Stimulated activated CD4-positive, alpha-beta T cell treated with anti-CD3 and anti-CD28 coated beads, Interleukin-15, amount 100 ng/mL, for 24 hours (primary cell): ENCODE results near the gene EFCAB14.
A peak's percentile ranks its signal among the peaks of the same experiment; 100 is the strongest.
"Not testable (repeated sequence)": the region's sequence is repeated elsewhere in the genome, so short reads cannot be mapped to it uniquely, and the experiment has no call there.

ENCODE experiments used
- DNase-seq: peaks from one replicate; pipeline ENCODE4 v3.0.0-alpha.2; 2020

Gene EFCAB14

DNA sequence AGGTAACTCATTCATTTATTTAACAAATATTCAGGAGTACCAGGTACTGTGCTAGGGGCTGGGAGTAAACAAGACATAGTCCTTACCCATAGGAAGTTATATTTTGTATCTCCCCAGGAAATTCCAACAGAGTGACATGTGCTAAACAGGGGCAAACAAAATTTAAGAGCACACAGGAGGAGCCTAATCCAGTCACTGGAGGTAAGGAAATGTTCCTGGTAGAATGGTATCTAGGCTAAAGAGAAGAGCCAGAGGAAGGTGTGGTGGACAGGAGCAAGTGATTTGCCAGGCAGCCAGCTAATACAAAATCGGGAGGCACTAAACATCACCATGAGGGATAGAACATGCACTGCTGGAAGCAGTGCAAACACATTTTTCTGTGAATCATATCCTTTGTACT is 36.9 kb downstream of the EFCAB14 start:
- DNase-seq = no peak

DNA sequence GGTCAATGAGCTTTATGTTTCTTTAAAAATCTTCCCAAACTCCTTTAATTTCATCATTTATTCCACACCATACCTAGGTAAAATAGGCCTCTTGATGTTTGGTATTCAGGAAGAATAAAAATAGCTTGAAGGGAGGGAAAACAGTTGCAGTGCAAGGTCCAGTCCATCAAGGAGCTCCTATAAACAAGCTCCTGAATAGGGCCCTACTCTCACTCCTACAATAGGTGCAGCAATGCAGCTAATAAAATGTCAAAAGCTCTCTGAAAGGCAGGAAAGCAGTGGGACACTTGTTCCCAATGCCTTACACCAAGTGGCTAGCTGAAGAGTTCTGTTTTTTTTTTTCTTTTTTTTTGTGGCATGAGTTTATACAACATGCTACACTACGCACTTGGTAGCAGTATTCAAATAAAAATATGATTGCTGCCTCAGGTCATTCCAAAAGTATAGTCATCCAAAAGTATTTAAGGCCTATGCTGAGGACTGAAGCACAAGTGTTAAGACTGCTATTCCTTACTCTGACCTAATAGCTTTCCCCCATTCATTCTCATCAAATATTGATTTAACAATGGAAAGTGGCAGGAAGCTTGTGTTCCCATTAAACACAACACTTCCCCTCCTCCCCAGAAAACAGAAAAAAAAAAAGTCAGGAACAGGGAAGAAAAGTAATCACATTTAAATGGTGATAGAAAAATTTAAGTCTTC is 37.4 kb downstream of the EFCAB14 start:
- no peak for DNase-seq

DNA sequence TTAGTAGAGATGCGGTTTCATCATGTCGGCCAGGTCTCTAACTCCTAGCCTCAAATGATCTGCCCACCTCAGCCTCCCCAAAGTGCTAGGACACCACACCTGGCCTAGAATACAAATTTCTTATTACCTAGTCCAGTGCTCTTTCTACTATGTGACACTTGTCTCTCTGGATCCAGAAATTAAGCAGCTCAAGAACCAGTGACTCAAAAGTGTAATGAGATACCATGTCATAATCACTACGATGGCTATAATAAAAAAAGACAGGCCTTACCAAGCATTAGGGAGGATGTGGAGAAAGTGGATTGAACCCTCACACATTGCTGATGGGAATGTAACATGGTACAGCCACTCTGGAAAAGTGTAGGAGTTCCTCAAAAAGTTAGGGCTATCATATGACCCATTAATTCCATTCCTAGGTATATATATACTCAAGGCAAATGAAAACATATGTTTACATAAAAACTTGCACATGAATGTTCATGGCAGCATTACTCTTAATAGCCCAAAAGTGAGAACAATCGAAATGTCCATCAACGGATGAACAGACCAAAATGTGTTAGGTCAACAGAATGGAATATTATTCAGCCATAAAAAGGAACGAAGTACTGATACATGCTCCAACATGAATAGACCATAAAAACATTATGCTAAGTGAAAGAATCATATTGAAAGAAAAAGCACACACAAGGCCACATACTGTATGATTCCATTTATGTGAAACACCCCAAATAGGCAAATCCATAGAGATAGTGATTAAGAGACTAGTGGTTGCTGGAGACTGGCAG is 38.9 kb downstream of the EFCAB14 start:
- no peak for DNase-seq

DNA sequence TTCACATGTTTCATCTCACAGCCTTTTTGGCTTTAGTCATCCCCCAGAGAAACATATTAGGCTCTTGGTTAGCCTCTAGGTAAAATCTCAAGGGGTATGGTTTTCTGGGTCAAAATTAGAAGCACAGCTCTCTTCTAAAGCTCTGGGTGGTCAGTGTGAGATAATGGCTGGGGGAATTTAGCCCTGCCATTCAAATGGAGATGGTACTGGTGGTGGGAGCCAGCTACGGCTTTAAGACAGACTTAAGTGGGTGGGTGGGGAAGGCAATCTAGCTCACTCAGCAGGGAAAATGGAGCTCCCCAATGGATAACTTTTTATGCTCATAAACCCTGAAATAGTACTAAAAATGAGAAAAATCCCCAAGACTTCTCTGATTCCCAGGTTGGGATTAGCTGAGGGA is 41.6 kb downstream of the EFCAB14 start:
- DNase-seq = no peak

DNA sequence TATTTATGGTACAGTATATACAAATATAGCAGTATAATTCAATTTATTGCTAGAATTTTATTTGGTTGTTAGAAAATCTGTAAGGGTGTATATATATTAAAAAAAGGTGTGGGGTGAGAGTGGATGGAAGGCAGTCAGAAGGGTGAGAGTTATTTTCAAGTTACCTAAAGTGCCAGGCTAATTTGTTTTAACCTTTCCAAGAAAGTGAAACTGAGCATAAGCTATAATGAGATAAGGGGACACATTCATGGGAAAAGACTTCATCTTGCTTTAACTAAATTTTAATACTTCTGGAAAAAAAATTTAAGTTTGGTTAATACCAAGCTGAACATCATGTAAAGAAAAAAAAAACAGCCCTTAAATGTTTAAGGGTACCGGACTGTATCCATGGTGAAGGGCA is 42.4 kb downstream of the EFCAB14 start:
- DNase-seq = no peak

DNA sequence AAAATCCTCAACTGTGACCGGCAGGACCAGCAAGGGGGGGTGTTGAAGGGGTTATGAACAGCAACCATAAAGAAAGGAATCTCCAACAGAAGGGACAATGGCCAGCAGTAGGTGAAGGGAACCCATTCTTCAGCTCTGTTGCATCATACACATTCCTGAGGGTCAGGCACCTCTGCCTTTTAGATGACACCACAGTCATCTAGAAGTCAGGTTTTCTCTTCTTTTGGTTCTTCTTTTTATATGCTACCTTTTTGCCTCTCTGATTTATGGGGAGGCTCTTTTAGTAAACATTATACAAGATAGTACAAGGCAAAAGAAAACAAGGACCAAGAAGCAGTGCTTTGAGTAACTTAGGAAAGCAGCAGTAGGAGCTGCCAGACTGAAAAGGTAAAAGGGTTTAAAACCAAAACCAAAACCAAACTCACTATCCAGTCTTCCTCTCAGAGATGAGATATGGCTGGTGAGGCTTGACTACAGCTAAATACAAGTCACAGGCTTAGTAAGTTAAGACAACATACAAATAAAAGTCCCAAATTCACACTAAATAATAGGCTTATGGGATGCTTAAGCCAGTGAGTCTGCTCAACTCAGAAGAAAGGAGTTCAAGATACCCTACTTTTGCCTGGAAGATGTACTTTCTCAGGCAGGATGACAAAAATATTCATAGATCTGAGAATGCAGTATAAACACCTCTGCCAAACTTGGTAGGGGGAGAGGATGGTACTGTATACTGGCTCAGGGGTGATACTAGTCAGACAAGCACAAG is 43.2 kb downstream of the EFCAB14 start:
- no peak for DNase-seq

DNA sequence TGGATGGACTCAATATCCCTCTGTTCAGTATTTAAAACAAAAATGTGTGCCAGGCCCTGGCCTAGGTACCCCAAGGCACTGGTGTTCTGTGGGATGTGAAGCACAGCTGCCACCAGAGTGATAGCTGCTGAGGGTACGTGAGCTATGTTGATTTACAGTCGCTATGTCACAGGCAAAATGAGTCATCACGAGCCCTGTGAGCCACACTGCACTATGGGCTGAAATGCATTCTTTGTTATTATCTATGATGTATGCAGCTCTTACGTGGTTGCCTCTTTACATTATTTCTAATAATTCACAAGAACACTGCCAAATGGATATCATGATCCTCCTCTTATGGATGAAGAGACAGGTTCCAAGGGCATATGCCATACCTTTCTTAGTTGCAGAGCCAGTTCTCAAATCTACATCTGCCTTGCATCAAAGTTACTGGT is 45.1 kb downstream of the EFCAB14 start:
- peak; percentile 27 for DNase-seq

DNA sequence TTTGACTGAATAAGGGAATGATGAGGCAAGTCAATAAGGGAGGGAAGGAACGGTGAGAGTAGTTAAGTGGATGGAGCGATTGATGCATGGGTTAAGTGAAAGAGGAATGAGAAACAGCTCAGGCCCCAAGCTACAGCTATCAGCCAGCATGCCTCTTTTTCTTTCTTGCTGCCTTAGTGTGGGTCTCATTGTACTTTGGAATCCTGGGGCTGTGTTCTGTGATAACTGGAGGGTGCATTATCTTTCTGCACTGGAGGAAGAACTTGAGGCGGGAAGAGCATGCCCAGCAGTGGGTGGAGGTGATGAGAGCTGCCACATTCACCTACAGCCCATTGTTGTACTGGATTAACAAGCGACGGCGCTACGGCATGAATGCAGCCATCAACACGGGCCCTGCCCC is 46.2 kb downstream of the EFCAB14 start:
- no peak for DNase-seq

DNA sequence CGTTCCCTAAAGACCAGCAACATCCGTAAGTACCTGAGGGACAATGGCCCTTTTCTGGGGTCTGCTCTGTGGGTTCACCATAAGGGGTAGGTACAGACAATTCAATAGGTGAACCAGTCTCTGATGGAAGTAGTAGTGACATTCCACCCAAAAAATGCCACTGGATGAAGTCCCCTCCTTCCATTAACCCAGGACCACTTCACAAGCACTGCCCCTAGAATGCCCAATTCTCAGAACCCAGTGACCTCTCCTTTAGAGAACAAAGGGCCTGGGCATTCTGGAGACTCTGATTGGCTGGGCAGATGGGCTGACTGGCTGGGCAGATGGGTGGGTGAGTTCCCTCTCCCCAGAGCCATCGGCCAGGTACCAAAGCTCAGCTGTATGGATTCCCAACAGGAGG is 47.4 kb downstream of the EFCAB14 start, which contains the start of gene TEX38:
Gene TEX38 (plus strand): TSS at position 301 of the 400 bp plus-strand sequence. CDS start 81 bp downstream, at position 382.
- no peak for DNase-seq

DNA sequence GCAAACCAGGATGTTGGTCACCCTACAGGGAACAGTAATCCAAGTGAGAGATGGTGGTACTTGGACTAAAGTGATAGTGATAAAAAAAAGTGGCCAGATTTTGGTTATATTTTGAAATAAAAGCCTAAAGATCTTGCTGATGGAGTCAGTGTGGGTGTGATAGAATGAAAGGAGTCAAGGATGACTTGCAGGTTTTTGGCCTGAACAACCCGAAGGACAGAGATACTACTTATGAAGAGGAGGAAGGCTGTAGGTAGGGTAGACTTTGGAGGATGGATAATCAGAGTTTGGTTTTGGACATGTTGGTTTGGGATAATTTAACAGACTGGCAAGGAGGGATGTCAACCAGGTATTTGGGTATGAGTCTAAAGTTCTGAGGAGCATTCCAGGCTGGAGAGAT is 48.8 kb downstream of the EFCAB14 start:
- DNase-seq = no peak

DNA sequence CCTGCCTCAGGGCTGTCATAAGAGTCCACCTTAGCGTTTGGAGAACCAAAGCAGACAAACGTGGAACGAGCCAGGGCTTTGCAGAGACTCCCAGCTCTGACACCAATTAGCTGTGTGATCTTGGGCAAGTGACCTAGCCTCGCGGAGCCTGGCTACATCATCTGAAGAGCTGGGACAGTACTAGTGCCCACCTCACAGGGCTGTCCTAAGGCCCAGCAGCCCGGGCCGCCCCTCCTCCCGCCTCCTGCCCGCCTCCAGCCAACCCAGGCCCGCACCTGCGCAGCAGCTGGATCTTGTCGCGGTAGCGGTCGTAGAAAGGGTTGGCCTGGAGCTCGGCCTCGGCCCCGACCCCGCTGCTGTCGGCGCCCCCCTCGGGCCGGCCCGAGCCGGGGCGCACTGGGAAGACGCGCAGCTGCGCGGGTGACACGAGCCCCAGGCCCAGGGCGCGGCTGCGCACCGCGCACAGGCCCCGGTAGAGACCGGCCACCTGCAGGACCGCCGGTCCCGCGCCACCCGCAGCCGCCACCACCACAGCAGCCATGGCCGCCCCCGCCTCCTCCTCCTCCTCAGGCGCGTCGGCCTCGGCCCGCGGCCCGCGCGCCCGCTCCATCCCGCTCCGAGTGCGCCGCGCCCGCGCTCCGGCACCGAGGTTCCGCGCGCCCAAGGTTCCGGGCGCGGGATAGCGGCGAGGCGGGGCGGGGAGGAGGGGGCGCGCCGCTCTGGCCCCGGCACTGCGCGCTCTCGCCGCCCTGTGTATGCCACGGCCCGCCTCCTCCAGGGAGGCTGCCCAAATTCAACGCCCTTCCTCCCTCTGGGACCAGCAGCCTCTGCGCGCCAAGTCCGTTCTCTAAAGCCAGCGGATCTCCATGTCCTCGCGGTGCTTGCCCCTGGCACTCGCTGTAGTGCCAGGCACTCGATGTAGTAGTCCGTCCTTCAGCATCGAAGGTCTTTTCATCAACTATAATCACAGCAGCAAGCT is 50.8 kb downstream of the EFCAB14 start, which contains the start of gene ATPAF1:
Gene ATPAF1 (minus strand): TSS at position 583 of the 979 bp plus-strand sequence. CDS start 42 bp downstream, at position 541.
- DNase-seq = peak; percentile 81

DNA sequence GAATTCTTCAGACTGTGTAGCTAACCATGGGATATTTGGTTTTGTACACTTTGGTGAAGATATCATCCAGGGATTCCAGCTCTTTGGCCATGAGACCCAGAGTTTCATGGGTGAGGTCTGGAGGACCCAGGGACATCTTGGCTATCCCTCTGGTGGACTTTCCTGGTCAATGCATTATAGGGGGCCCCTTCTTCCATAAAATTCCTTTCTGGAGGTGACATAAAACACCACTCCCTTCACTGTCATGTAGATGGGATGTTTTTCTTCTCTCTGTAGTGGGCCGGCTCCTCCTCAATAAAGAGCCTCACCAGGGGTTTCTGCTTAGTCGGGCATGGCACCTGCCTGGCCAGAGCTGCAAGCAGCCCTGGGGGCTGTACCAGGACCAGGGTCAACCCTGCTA is 52.9 kb downstream of the EFCAB14 start:
- no peak for DNase-seq

DNA sequence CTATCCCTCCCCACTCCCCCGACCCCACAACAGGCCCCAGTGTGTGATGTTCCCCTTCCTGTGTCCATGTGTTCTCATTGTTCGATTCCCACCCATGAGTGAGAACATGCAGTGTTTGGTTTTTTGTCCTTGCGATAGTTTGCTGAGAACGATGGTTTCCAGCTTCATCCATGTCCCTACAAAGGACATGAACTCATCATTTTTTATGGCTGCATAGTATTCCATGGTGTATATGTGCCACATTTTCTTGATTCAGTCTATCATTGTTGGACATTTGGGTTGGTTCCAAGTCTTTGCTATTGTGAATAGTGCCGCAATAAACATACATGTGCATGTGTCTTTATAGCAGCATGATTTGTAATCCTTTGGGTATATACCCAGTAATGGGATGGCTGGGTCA is 56.0 kb downstream of the EFCAB14 start:
- DNase-seq = not testable (repeated sequence)

DNA sequence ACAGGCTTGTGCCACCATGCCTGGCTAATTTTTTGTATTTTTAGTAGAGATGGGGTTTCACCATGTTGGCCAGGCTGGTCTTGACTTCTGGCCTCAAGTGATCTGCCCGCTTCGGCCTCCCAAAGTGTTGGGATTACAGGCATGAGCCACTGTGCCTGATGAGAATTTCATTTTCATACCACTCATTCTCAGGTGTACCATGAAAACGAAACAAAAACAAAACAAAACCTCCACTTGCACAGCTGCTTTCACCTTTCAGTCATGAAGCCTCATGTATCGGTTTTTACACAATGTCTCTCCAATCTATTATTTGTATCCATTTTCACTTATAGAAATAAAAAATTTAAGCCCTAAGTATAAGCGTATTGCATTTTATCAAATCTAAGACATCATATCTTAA is 58.8 kb downstream of the EFCAB14 start:
- not testable (repeated sequence) for DNase-seq

DNA sequence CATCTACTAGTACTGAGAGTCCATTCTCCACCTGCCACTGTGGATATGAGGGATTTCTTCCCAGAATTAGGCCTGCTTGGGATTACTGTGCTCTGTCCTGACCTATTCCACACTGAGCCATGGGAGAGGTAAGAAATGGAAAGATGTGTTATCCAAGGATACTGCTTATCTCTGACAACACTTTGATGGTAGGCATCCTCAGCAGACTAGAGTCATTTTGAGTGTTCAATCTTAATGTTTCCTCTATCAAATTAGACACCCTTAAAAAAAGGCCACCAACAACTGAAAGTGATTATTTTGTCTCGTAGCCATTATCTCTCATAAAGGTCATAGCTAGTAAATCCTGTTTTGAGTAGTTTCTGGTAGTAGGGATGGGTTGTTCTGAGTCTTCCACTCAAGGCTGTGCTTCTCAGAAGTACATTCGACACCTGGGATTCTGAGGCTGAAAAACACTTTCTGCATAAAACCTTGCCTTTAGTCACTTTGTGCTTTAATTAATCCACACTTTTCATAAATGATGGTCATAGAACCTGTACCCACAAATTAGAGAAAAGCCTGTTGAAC is 59.5 kb downstream of the EFCAB14 start:
- no peak for DNase-seq

DNA sequence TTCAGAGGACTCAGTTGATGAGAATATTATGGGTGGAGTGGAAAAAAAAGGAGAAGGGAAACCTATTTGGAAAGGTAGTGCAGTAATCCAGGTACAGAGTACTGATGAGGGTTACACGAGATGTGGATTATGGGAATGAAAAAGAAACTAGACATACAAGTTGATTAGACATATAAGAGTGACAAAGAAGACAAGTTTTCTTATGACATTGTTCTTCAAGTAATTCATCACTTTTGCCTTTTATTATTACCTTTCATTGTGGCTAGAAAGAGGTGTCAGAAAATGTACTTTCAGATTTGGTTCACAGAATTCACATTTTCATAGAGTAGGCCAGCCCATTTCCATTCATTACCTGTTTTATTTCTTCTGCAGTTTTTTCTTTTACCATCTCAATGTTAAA is 61.1 kb downstream of the EFCAB14 start:
- DNase-seq = no peak

DNA sequence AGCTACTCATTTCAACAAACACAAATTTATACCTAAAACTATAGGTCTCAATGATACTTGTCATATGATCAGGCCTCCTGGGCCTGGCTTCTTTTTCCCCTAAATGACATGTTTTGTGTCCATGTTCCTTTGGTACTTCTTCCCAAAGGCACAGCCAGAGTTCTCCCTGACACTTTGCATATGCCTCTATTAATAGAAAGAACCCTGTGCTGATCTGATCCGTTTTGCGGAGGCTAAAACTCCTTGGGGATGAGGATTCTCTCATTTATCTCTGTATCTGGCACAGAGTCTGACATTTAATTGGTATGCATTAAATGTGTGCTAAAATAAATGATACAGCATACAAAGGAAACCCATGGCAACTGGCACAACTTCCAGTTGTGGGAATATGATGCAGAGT is 62.3 kb downstream of the EFCAB14 start:
- DNase-seq = no peak

DNA sequence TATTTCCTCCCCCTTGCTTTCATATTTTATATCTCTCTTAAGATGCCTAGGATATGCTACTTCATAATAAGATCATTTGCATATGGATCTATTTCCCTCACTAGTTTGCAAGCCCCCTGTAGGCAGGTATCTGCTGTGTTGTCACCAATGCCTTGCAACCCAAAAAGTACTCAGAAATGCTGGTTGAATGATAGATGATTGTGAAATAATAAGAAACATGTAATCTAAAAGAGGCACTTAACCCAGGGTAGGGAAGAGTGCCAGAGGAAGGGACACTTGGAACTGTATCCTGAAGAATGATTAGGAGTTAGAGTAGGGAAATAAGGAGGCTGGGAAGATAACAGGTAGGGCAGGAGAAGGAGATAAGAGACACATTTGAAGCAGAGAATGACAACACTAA is 63.1 kb downstream of the EFCAB14 start:
- DNase-seq = no peak

DNA sequence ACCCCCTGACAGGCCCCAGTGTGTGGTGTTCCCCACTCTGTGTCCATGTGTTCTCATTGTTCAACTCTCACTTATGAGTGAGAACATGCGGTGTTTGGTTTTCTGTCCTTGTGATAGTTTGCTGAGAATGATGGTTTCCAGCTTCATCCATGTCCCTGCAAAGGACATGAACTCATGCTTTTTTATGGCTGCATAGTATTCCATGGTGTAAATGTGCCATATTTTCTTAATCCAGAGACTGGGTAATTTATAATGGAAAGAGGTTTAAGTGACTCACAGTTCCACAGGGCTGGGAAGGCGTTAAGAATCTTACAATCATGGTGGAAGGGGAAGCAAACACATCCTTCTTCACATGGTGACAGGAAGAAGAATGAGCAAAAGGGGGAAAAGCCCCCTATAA is 64.2 kb downstream of the EFCAB14 start:
- not testable (repeated sequence) for DNase-seq

DNA sequence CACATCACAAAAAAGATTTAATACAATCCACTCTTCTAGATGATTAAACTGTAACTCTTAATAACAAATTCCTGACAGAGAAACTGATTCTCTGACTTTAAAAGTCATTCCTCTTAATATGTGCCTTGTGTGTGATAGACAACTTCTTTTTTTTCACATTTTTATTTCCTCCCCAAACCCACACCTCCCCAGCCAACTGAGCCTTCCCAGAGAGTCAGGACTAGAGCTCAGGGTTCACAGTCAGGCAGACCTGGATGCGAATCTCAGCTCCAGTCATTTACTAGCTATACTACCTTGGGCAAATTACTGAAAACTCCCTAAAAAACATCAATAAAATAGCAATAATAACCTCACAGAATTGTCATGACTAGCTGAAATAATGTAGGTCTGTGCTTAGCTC is 64.9 kb downstream of the EFCAB14 start:
- no peak for DNase-seq

DNA sequence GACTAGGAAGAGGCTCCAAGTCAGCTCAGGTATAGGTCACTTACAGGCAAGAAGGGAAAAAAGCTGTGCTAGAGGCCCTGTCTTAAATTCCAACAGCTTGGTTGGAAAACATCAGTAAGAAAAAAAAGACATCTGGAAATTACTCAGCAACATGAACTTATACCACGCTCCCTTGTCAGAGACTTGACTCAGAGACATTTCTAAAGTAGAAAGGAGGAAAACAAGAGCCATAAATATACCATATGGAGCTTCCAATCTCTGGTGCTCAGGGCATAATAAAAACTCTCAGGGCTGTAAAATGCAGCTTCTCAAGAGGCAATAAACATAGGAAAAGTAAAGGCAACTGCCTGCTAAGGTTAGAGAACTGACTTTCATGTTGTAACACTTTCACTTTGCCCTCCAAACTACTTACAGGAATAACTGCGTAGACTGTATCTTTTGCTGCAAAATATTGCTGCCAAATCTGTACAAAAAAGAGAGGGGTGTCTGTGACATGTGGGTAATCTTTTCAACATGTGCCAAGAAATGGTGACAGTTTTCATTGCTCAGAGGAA is 65.4 kb downstream of the EFCAB14 start:
- DNase-seq = no peak
